ENCODE measurements around the gene SOCS3.

SOCS3 gene

GRCh38 chr17:78359997-78360370 is at the start of gene SOCS3:
Gene SOCS3 (minus strand): TSS chr17:78360077. CDS start chr17:78359095, 982 bp downstream.
- DNase-seq (ENCODE audit: low read depth in 2 of 2): peak; percentile 97

DNA sequence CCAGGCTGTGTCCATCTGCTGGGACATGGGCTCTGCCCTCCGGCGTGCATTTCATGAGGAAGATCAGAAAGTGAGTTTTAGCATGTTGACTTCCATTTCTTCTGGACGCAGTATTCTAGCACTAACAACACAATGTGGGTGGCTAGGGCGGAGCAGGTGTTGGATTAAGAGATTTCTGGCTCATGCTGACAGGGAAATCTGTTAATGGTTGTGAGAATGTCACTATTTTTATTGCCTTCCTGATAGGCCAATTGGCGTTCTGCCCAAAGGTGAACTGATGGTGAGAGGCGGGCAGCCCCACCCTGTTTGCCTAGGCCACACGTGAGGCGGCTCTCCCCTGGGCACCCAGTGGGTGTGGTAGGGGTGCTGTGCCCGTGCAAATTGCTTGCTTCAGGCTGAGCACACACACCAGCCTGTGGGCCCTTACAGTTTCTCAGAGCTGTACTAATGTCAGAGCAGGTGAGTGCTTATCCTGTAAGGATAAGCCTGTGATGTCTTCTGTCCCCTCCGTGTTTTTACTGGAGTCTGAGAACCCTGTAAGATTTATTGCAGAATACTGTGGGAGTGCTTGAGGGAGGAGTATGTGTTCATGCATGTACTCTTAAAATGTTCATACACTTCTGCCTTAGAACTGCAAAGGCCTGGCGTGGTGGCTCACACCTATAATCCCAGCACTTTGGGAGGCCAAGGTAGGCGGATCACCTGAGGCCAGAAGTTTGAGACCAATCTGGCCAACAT is 49.5 kb upstream of the SOCS3 start:
- no peak for DNase-seq (ENCODE audit: low read depth in 2 of 2)

GRCh38 chr17:78408476-78409050 is 48.7 kb upstream of the SOCS3 start:
- DNase-seq (ENCODE audit: low read depth in 2 of 2): no peak

DNA sequence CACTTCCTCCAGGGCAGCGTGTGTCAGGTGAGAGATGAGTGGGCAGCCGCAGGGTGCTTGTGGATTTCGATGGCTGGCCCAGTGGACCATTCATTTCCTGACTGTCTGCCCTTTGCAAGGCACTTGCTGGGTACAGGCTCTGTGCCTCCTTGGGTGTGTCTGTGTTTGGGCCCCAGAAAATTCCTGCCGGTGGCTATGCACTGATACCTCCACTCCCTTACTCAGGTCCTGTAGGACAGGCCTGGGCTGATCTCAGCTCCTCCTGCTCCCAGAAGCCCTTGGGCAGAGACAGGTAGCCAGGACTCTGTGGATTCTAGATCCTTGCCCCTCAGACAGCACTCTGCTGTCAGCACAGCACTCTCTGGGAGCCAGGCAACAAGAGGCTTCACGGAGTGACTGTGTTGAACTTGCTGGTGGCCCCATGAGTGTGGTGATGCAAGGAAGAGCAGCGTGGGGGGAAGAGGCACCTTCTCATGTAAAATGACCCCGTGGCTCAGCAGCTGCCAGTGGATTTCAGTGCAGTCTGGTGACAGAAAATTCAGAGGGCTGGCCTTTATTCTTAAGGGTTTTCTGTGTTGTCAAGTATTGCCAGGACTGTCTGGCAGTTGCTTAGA is 47.6 kb upstream of the SOCS3 start:
- no peak for DNase-seq (ENCODE audit: low read depth in 2 of 2)

DNA sequence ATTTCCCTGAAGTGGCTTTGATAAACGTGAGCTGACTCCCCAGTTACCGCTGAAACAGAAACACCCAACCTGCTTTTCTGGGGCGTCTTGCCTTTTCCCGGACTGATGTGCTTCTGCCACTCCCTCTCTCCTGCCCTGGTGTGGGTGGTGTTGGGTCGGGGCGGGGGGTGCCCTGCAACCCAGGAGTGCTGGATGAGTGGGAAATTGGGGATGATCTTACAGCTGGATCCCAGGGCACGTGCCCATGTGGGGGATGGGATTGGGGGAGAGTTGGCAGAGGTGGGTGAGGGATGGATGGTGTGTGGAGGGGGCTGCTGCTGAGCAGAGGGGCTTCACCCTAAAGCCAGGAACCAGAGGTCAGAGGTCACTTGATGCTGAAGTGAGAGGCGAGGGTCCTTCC is 47.0 kb upstream of the SOCS3 start:
- no peak for DNase-seq (ENCODE audit: low read depth in 2 of 2)

DNA sequence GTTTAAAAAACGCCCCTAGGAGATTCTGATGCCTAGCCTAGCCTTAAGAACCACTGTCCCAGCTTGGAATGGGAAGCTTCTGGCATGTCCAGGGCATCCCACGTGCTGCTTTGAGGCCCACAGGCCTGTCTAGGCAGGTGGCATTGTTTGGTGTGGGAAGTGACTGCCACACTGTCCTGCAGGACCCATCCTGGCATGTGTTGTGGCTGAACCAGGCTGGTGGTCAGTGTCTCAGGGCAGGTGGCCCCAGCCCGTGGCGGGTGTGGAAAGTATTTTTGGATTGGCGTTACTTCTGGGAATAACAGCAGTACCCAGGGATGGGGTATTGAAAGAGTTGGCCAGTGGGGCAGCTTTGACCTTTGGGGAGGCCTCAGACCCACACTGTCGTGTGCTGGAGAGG is 46.5 kb upstream of the SOCS3 start:
- no peak for DNase-seq (ENCODE audit: low read depth in 2 of 2)

- DNase-seq (ENCODE audit: low read depth in 2 of 2): no peak
Observed at GRCh38 chr17:78403822-78404221, 43.9 kb upstream of the SOCS3 start.

DNA sequence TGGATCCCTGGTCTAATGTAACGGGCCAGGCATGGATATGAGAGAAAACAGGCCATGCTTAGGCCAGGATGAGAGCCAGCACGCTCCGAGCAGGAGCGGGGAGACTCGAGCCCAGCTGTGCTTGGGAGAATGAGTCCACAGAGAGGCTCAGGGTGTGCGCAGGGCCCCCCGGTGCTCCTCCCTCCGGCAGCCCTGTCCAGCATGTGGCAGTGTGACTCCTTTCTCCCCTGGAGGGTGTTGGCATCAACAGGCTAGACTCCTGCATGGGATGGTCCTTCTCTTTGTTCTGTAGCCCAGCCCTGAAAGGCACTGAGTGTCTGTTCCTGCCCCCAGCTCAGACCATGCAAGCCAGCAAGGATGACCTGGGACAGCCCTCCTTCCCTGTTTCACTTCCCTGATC is 42.0 kb upstream of the SOCS3 start:
- DNase-seq (ENCODE audit: low read depth in 2 of 2): no peak

- DNase-seq (ENCODE audit: low read depth in 2 of 2): no peak
Observed at GRCh38 chr17:78401246-78401645, 41.4 kb upstream of the SOCS3 start.

DNA sequence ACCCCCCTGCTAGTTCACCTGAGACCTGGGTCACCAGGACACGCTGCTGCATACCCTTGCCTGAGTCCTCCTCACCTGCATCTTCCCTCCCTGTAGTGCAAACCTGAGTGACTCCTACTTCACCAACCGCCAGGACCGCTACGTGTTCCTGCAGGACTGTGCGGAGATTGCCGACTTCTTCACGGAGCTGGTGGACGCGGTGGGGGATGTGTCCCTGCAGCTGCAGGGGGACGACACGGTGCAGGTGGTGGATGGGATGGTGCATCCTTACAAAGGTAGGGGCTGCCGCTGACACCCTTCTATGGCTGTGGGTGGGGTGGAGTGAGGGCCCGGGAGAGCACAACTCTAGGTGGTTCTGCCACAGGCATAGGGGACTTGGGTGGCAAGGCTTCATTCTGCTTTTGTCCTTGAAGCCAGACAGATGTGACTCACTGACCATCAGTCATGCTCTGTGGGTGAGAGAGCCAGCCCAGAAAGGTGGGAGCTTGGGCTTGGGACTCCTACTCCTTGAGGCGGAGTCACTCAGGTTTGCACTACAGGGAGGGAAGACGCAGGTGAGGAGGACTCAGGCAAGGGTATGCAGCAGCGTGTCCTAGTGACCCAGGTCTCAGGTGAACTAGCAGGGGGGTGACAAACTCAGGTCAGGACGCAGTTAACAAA is 40.8 kb upstream of the SOCS3 start:
- no peak for DNase-seq (ENCODE audit: low read depth in 2 of 2)

GRCh38 chr17:78399693-78400144 is 39.8 kb upstream of the SOCS3 start:
- DNase-seq (ENCODE audit: low read depth in 2 of 2): no peak

GRCh38 chr17:78399028-78399692 is 39.3 kb upstream of the SOCS3 start:
- no peak for DNase-seq (ENCODE audit: low read depth in 2 of 2)

DNA sequence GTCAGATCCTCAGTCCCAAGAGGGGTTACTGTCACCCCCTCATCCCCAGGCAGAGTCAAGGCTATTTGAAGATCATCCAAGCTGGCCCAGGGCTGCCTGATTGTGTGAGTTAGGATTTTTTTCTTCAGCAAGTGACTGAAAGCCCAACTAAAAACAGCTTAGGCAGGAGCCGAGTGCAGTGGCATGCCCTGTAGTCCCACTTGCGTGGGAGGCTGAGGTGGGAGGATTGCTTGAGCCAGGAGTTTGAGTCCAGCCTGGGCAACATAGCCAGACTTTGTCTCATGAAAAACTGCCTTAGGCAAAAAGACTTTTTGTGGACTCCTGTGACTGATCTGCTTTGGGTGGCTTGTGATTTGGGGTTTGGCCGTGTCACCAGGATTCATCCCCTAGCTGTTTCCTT is 38.5 kb upstream of the SOCS3 start:
- no peak for DNase-seq (ENCODE audit: low read depth in 2 of 2)

- no peak for DNase-seq (ENCODE audit: low read depth in 2 of 2)
Observed at GRCh38 chr17:78397681-78398101, 37.8 kb upstream of the SOCS3 start.

DNA sequence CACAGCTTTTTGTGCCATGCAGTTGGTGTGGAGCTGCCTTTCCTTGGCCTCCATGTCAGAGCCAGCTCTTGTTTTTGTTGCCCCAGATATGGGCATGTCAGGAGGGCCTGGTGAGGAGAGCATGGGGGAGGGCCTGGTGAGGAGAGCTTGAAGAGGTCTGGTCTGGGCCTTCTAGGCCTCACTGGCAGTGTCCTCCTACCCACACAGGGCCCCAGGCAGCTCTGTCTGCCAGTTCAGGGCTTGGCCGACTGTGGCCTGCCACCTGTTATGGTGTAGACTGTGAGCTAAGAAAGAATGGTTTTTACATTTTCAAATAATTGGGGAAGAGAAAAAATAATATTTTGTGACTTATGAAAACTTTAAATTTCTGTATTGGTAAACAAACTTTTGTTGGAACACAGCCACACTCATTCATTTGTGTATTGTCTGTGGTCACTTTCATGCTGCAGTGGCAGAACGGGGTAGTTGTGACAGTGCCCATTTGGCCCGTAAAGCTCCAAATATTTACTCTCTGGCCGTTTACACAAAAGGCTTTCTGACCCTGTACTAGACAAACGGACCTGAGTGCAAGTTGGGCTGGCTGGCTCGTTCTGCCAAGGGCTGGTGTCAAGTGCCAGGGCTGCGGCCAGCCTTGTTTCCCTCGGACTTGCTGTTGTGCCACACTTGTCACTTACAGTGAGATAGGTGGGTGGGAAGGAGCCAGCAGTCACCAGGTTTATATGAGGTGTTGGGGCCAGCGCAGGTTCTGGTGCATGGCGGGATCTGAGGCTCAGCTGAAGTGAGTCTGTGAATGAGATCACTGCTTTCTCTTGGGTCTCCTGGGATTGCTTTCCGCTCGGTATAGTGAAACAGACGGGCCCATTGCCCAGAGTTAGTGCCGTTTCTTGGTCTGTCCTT is 36.8 kb upstream of the SOCS3 start:
- DNase-seq (ENCODE audit: low read depth in 2 of 2): no peak

GRCh38 chr17:78395155-78395554 is 35.3 kb upstream of the SOCS3 start:
- DNase-seq (ENCODE audit: low read depth in 2 of 2): no peak

GRCh38 chr17:78394209-78394608 is 34.3 kb upstream of the SOCS3 start:
- no peak for DNase-seq (ENCODE audit: low read depth in 2 of 2)

DNA sequence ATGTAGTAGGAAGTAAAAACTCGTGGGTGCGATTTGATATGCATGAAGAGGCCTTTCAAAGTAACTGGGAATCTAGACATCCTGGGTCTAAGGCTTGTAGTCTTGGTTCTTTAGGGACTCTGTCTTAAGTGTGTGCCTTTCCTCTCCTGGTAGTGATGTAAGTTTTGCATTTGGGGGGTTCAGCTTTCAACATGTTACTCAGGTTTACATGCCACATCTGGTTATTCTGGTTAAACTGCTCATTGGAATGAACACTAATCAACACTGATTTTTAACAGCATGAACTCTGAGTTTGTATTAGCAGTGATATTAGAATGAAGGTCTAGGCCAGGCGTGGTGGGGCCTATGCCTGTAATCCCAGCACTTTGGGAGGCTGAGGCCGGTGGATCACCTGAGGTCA is 33.7 kb upstream of the SOCS3 start:
- DNase-seq (ENCODE audit: low read depth in 2 of 2): no peak

- no peak for DNase-seq (ENCODE audit: low read depth in 2 of 2)
Observed at GRCh38 chr17:78392295-78392694, 32.4 kb upstream of the SOCS3 start.

DNA sequence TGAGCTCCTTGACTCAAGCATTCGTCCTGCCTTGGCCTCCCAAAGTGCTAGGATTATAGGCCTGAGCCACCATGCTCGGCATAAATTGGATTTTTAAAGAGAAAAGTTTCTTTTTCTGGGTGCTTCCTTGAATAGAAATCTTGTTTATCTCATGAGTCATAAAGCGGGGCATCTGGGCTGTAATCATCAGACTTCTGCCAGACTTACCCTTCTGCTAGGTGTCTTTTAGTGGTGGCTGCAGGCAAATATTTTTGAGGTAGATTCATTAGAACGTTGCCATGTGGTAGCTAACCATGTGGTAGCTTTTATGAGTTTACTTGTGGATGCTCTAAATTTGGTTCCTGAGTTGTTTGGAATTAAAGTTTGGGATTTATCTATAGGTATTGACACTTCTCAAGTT is 32.0 kb upstream of the SOCS3 start:
- no peak for DNase-seq (ENCODE audit: low read depth in 2 of 2)

DNA sequence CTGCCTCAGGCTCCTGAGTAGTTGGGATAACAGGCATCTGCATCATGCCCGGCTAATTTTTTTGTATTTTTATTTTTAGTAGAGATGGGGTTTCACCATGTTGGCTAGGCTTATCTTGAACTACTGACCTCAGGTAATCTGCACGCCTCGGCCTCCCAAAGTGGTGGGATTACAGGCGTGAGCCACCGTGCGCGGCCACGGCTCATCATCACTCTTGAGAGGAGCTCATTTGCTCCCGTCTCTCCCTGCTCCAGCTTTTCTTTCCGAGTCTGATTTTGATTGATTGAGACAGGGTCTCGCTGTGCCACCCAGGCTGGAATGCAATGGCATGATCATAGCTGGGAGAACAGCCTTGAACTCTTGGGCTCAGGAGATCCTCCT is 31.2 kb upstream of the SOCS3 start:
- DNase-seq (ENCODE audit: low read depth in 2 of 2): no peak

Data from fibroblast of skin of left biceps (primary cell).